PC-9 (cell line): ENCODE measurements around the gene TSPYL4. TPM values are rescaled to one million over a fixed set of nuclear protein-coding genes. Genes with fewer than 3 reads are reported as not detected.
A peak's percentile ranks its signal among the peaks of the same experiment; 100 is the strongest.

Source experiments
- BruUV-seq: library from RNA; stranded (reverse); fragments of 400-500 nt; replicated peaks from 2 replicates; lab custom pipeline; 2021; lab: Mats Ljungman, UMichigan
- CTCF ChIA-PET: fragments of 300-600 bp; sonication (Branson Sonifier 250); formaldehyde crosslinking; loops from one replicate; lab custom pipeline; 2022; ENCODE audit warnings: antibody characterized with exemption; lab: Charles Lee
- POLR2A ChIA-PET: fragments of 300-600 bp; sonication (Branson Sonifier 250); formaldehyde crosslinking; loops from one replicate; lab custom pipeline; 2022; ENCODE audit warnings: antibody characterized with exemption; ENCODE audit not compliant: unreplicated experiment; lab: Charles Lee
- DNase-seq, 2 experiments: peaks; one replicate each; pipeline versions ENCODE4 v3.0.0 to v3.0.0-alpha.2; 2015 to 2022; ENCODE audit warnings: mixed read lengths in 1 of 2
- H2AFZ ChIP-seq: fragments of 200-600 bp; sonication (generic); 2 replicates; pipeline ENCODE4 v1.8.1; 2017; ENCODE audit warnings: antibody characterized with exemption
- H3F3A ChIP-seq: fragments of 200-600 bp; sonication (generic); 2 replicates; pipeline ENCODE4 v1.8.1; 2017; ENCODE audit warnings: antibody characterized with exemption, mild to moderate bottlenecking, low read depth; ENCODE audit not compliant: insufficient read depth
- H3K27ac ChIP-seq: fragments of 200-600 bp; sonication (generic); 2 replicates; pipeline ENCODE4 v1.6.1; 2016; ENCODE audit warnings: mixed run types
- H3K27me3 ChIP-seq: fragments of 200-600 bp; sonication (generic); 2 replicates; pipeline ENCODE4 v1.6.1; 2016; ENCODE audit warnings: low read depth, mixed run types; ENCODE audit not compliant: insufficient read depth
- H3K36me3 ChIP-seq: fragments of 200-600 bp; sonication (generic); 2 replicates; pipeline ENCODE4 v1.6.1; 2016; ENCODE audit warnings: low read depth, mixed run types
- H3K4me1 ChIP-seq: fragments of 200-600 bp; sonication (generic); replicated peaks from 2 replicates; pipeline ENCODE4 v1.6.1; 2016; ENCODE audit warnings: mixed run types; ENCODE audit not compliant: insufficient read depth
- H3K4me2 ChIP-seq: fragments of 200-600 bp; sonication (generic); 2 replicates; pipeline ENCODE4 v1.6.1; 2017; ENCODE audit warnings: mixed run types
- H3K4me3 ChIP-seq: fragments of 200-600 bp; sonication (generic); 2 replicates; pipeline ENCODE4 v1.6.1; 2016; ENCODE audit warnings: mixed run types
- H3K79me2 ChIP-seq: fragments of 200-600 bp; sonication (generic); 2 replicates; pipeline ENCODE4 v1.6.1; 2017; ENCODE audit warnings: low read depth, mixed run types
- H3K9me2 ChIP-seq: fragments of 200-600 bp; sonication (generic); 2 replicates; pipeline ENCODE4 v1.8.1; 2017; ENCODE audit warnings: mild to moderate bottlenecking; ENCODE audit not compliant: insufficient read depth
- H3K9me3 ChIP-seq: fragments of 200-600 bp; sonication (generic); 2 replicates; pipeline ENCODE4 v1.8.1; 2016; ENCODE audit warnings: low read depth; ENCODE audit not compliant: insufficient read depth
- H4K20me1 ChIP-seq: fragments of 200-600 bp; sonication (generic); 2 replicates; pipeline ENCODE4 v1.8.1; 2017; ENCODE audit not compliant: insufficient read depth
- CTCF ChIP-seq: fragments of 200-600 bp; sonication (generic); conservative IDR thresholded peaks from 2 replicates; pipeline ENCODE4 v1.6.1; 2017; ENCODE audit warnings: mixed run types, antibody characterized with exemption, mild to moderate bottlenecking, moderate library complexity
- EZH2 ChIP-seq: fragments of 200-600 bp; sonication (generic); IDR thresholded peaks from 2 replicates; pipeline ENCODE4 v1.8.0; 2017; ENCODE audit warnings: antibody characterized with exemption, low read depth
- intact Hi-C: fragments of 100-400 bp; cut with micrococcal nuclease; formaldehyde crosslinking; loops from one replicate; pipeline ENCODE4 v1.10.0; 2022; ENCODE audit not compliant: unreplicated experiment
- total RNA-seq: library from RNA; stranded (reverse); gene quantifications from 2 replicates; pipeline ENCODE4 v1.2.3, GENCODE V29; 2021

The TSPYL4 gene
- total RNA-seq, 1 experiment from 2014 or later: 10.9 TPM

- POLR2A ChIA-PET: interaction anchor here (0.6 to 0.8 kb wide), 3 partner anchors 143 to 291 kb away, joined by 3 to 6 read pairs (median 3); partner anchors contain the start of gene RWDD1
These were observed 26.5 kb upstream of the TSPYL4 start for GRCh38 chr6:116280161-116280932.

GRCh38 chr6:116279232-116280160 lies 25.6 kb upstream of the TSPYL4 start, which contains the start of gene TSPYL1:
Gene TSPYL1 (minus strand): TSS chr6:116279930. CDS start chr6:116279830, 100 bp downstream.
- no TSS peak for BruUV-seq
- Histone ChIP-seq H3K9me3 (no peaks in the 10 kb centered on the region), H3K4me1 (peaks cover 47% of the 10 kb centered on the region), H4K20me1 (peaks cover 41% of the 10 kb centered on the region), H3K27me3 (no peaks in the 10 kb centered on the region), H3K27ac (peak within 1 kb of the TSS; percentile 86), H3K36me3 (peaks cover 25% of the 10 kb centered on the region; the same call in 1 of the 2 replicates), H3K4me3 (peak within 1 kb of the TSS; percentile 88), H3K79me2 (peaks cover 59% of the 10 kb centered on the region), H3K9me2 (no peaks in the 10 kb centered on the region), H2AFZ (peak within 1 kb of the TSS; percentile 96), H3K4me2 (peak within 1 kb of the TSS; percentile 97), H3F3A (peaks cover 10% of the 10 kb centered on the region; the same call in 1 of the 2 replicates)
- intact Hi-C loops: loop anchor here (1.0 to 2.0 kb wide), 3 partner anchors 25 to 292 kb away; partner anchors contain the start of genes DSE, RWDD1 and TSPYL4
- ChIA-PET POLR2A (interaction anchor here (0.6 to 0.8 kb wide), 7 partner anchors 28 to 292 kb away, joined by 3 to 6 read pairs (median 3); partner anchors contain the start of genes CALHM5 and RWDD1), CTCF (interaction anchor here (3.1 kb wide), 1 partner anchor 11 kb away, joined by 12 read pairs; no protein-coding TSS in a partner anchor)
- TF ChIP-seq EZH2: no peak
- 0 out of 2 replicates have a peak, but pooled peaks have one; percentile 10 for TF ChIP-seq CTCF
- DNase-seq: peak; percentile 93 to 97

More at GRCh38 chr6:116280161-116280932, 26.5 kb upstream of the TSPYL4 start:
- Histone ChIP-seq H3K36me3 (peaks cover 25% of the 10 kb centered on the region; the same call in 1 of the 2 replicates), H3K4me3 (peak overlapping the region; percentile 88), H3K27ac (peak overlapping the region; percentile 86), H3K79me2 (peaks cover 51% of the 10 kb centered on the region), H3K4me2 (peak overlapping the region; percentile 97), H2AFZ (peak overlapping the region; percentile 96), H3K27me3 (no peaks in the 10 kb centered on the region), H3F3A (peaks cover 10% of the 10 kb centered on the region; the same call in 1 of the 2 replicates), H3K4me1 (peaks cover 47% of the 10 kb centered on the region), H3K9me2 (no peaks in the 10 kb centered on the region), H4K20me1 (peaks cover 33% of the 10 kb centered on the region), H3K9me3 (no peaks in the 10 kb centered on the region)
- TF ChIP-seq EZH2 (no peak), CTCF (0 out of 2 replicates have a peak, but pooled peaks have one; percentile 5)
- intact Hi-C loops: no loop called here
- DNase-seq: peak in 1 of 2 experiments; percentile 36
- CTCF ChIA-PET: interaction anchor here (3.1 kb wide), 1 partner anchor 12 kb away, joined by 12 read pairs; no protein-coding TSS in a partner anchor
- TSS peak; percentile 68 for BruUV-seq
